MCF 10A (cell line): ENCODE data around the gene MCOLN2. TPM values are rescaled to one million over a fixed set of nuclear protein-coding genes. Genes with fewer than 3 reads are reported as not detected.

Experiments
- BruUV-seq: library from RNA; stranded (reverse); fragments of 400-500 nt; replicated peaks from 2 replicates; lab custom pipeline; 2021; lab: Mats Ljungman, UMichigan
- CTCF ChIA-PET: fragments of 300-600 bp; sonication (Branson Sonifier 250); formaldehyde crosslinking; extraction: SDS; loops from one replicate; lab custom pipeline; 2021; ENCODE audit warnings: antibody characterized with exemption, inconsistent platforms; lab: Yijun Ruan, JAX
- POLR2A ChIA-PET: fragments of 300-600, 350-650 bp; sonication (Branson Sonifier 250); formaldehyde crosslinking; extraction: SDS; loops from one replicate; lab custom pipeline; 2020; ENCODE audit warnings: antibody characterized with exemption, inconsistent platforms; lab: Yijun Ruan, JAX
- DNase-seq: peaks from one replicate; pipeline ENCODE4 v3.0.0-alpha.2; 2018; ENCODE audit not compliant: unreplicated experiment
- H3K27ac Mint-ChIP-seq: one replicate; pipeline ENCODE4 v1.8.0; 2022; ENCODE audit warnings: mild to moderate bottlenecking, low read depth, mixed read lengths; ENCODE audit not compliant: unreplicated experiment
- H3K27me3 Mint-ChIP-seq: one replicate; pipeline ENCODE4 v1.8.0; 2022; ENCODE audit warnings: mixed read lengths; ENCODE audit not compliant: insufficient read depth, unreplicated experiment
- H3K36me3 Mint-ChIP-seq: one replicate; pipeline ENCODE4 v1.8.0; 2022; ENCODE audit warnings: mild to moderate bottlenecking, moderate library complexity, mixed read lengths; ENCODE audit not compliant: insufficient read depth, unreplicated experiment
- H3K4me1 Mint-ChIP-seq: one replicate; pipeline ENCODE4 v1.8.0; 2022; ENCODE audit warnings: mixed read lengths; ENCODE audit not compliant: insufficient read depth, unreplicated experiment
- H3K4me3 Mint-ChIP-seq: one replicate; pipeline ENCODE4 v1.8.0; 2022; ENCODE audit warnings: mild to moderate bottlenecking, moderate library complexity, mixed read lengths; ENCODE audit not compliant: unreplicated experiment
- H3K9me3 Mint-ChIP-seq: one replicate; pipeline ENCODE4 v1.8.0; 2022; ENCODE audit warnings: mixed read lengths; ENCODE audit not compliant: unreplicated experiment
- intact Hi-C: fragments of 100-400 bp; cut with micrococcal nuclease; formaldehyde crosslinking; loops from 2 replicates; pipeline ENCODE4 v1.14.1; 2022
- total RNA-seq: library from RNA; stranded (reverse); gene quantifications from 2 replicates; pipeline ENCODE4 v1.2.3, GENCODE V29; 2022
- TF ChIP-seq, protein P1 (sequence below): fragments of 200-600 bp; IDR thresholded peaks from one replicate; pipeline ENCODE4 v1.8.0; 2022; ENCODE audit warnings: antibody characterized with exemption, mild to moderate bottlenecking; ENCODE audit not compliant: unreplicated experiment

MCOLN2 gene
- total RNA-seq, 1 experiment from 2014 or later = 3.0 TPM

- CTCF ChIA-PET = no interaction called here
- no TSS peak for BruUV-seq
- POLR2A ChIA-PET = no interaction called here
- Mint-ChIP-seq H3K36me3 (no peaks in the 10 kb centered on the region), H3K27me3 (no peaks in the 10 kb centered on the region), H3K4me1 (no peaks in the 10 kb centered on the region), H3K27ac (no peak overlapping the region), H3K9me3 (no peaks in the 10 kb centered on the region), H3K4me3 (no peak overlapping the region)
- DNase-seq = no peak
- intact Hi-C loops = no loop called here
- TF ChIP-seq, protein P1, sequence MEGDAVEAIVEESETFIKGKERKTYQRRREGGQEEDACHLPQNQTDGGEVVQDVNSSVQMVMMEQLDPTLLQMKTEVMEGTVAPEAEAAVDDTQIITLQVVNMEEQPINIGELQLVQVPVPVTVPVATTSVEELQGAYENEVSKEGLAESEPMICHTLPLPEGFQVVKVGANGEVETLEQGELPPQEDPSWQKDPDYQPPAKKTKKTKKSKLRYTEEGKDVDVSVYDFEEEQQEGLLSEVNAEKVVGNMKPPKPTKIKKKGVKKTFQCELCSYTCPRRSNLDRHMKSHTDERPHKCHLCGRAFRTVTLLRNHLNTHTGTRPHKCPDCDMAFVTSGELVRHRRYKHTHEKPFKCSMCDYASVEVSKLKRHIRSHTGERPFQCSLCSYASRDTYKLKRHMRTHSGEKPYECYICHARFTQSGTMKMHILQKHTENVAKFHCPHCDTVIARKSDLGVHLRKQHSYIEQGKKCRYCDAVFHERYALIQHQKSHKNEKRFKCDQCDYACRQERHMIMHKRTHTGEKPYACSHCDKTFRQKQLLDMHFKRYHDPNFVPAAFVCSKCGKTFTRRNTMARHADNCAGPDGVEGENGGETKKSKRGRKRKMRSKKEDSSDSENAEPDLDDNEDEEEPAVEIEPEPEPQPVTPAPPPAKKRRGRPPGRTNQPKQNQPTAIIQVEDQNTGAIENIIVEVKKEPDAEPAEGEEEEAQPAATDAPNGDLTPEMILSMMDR = no peak
Observed at GRCh38 chr1:85030536-85030935, 33.6 kb upstream of the MCOLN2 start.

DNA sequence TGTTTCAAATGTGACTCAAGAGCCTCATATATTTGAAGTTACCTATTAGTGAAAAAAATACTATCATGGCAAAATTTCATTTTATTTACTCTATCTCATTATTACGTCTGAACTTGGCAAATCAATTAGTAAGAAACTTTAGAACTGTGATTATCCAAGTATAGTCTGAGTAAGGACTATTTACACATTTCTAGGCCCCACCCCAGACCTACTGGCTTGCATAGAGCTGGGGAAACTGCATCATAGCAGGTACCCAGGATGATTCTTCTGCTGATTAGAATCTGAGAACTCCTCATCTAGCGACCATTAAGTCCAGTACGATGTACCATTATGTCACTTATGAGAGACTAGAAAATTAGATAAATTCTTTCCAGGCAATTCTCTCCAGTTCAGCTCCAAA lies 31.2 kb upstream of the MCOLN2 start:
- no TSS peak for BruUV-seq
- no peaks in the 10 kb centered on the region for H3K9me3 Mint-ChIP-seq
- TF ChIP-seq, protein P1 = no peak
- no peaks in the 10 kb centered on the region for H3K36me3 Mint-ChIP-seq
- DNase-seq = no peak
- intact Hi-C loops = no loop called here
- ChIA-PET POLR2A (interaction anchor here (0.7 to 1.4 kb wide), 2 partner anchors 10 to 83 kb away, joined by 3 to 5 read pairs; no protein-coding TSS in a partner anchor), CTCF (interaction anchor here (0.6 to 3.4 kb wide), 6 partner anchors 9 to 1123 kb away, joined by 3 to 20 read pairs (median 4); no protein-coding TSS in a partner anchor)
- no peak overlapping the region for H3K4me3 Mint-ChIP-seq
- no peaks in the 10 kb centered on the region for H3K4me1 Mint-ChIP-seq
- H3K27me3 Mint-ChIP-seq = no peaks in the 10 kb centered on the region
- no peak overlapping the region for H3K27ac Mint-ChIP-seq

DNA sequence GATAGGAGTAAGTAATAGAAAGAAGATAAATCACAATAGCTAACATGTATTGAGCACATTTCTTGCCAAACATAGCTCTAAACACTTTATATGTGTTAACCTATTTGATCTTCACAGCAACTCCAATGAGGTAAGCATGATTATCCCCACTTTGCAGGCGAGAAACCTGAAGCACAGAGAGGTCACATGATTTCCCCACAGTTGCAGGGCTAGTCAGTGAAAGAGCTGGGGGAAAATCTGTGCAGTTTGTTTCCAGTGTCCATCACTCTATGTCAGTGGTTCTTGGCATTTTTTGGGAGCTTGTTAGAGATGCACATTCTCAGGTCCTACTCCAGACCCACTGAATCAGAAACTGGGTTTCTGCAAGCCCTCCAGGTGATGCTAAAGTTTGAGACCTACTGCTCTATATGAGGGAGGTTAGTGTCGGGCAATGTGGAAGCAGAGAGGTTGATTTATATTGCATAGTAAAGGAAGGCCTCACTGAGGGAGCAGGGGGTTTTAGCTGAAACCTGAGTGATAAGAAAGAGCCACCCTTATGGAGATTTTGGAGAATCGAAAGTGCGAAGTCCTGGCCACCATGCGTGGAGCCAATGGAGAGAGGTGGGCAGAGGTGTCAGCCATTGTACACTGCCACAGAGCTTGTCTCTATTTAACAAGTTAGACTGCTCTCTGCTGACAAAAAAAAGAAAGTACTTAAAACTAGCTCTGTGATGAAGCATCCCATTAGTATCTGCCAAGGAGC lies 30.5 kb upstream of the MCOLN2 start:
- Mint-ChIP-seq H3K4me1 (no peaks in the 10 kb centered on the region), H3K27ac (no peak overlapping the region), H3K36me3 (no peaks in the 10 kb centered on the region), H3K9me3 (no peaks in the 10 kb centered on the region), H3K4me3 (no peak overlapping the region), H3K27me3 (no peaks in the 10 kb centered on the region)
- POLR2A ChIA-PET = interaction anchor here (0.7 to 1.4 kb wide), 3 partner anchors 10 to 547 kb away, joined by 3 to 5 read pairs (median 3); no protein-coding TSS in a partner anchor
- CTCF ChIA-PET = interaction anchor here (0.6 to 3.4 kb wide), 9 partner anchors 10 to 1122 kb away, joined by 3 to 20 read pairs (median 3); no protein-coding TSS in a partner anchor
- intact Hi-C loops = no loop called here
- DNase-seq = peak; percentile 4
- TF ChIP-seq, protein P1 = no peak
- BruUV-seq = no TSS peak

- Mint-ChIP-seq H3K4me3 (no peak overlapping the region), H3K4me1 (no peaks in the 10 kb centered on the region), H3K36me3 (no peaks in the 10 kb centered on the region), H3K27ac (no peak overlapping the region), H3K27me3 (no peaks in the 10 kb centered on the region), H3K9me3 (no peaks in the 10 kb centered on the region)
- no peak for DNase-seq
- TF ChIP-seq, protein P1 = no peak
- intact Hi-C loops = no loop called here
- no TSS peak for BruUV-seq
- CTCF ChIA-PET = interaction anchor here (1.2 to 3.4 kb wide), 2 partner anchors 82 to 219 kb away, joined by 3 to 20 read pairs; no protein-coding TSS in a partner anchor
- POLR2A ChIA-PET = no interaction called here
Observed at GRCh38 chr1:85025940-85026339, 29.0 kb upstream of the MCOLN2 start.
